NT2/D1 (cell line): ENCODE measurements around the gene FAM78B.

Experiments
- SUZ12 ChIP-seq: IDR thresholded peaks from 2 replicates; pipeline ENCODE4 v1.6.1; 2011; ENCODE audit not compliant: insufficient read length, insufficient read depth; ENCODE audit errors: extremely low read depth
- YY1 ChIP-seq: IDR thresholded peaks from 2 replicates; pipeline ENCODE4 v1.6.1; 2011; ENCODE audit not compliant: insufficient read length, insufficient read depth
- ZNF274 ChIP-seq: IDR thresholded peaks from 2 replicates; pipeline ENCODE4 v1.6.1; 2011; ENCODE audit warnings: mild to moderate bottlenecking, low read depth, low read length

DNA sequence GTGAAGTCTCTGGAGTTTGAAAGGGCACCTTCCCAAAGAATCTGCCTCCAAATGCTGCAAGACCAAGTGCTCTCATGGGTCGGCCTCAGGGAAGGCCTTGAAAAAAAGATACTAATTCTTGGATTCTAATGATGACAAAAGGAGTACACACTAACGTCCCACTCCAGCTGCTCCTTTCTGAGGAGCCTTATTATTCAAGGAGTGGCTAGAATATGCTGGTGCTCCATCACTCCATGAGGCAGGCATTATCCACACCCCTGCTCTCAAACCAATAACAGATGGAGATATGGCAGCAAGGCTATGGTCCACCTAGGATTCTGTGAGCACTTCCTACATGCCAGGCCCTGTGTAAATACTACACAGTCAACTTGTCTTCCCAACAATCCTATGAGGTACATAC is 54.4 kb downstream of the FAM78B start:
- no peak for TF ChIP-seq YY1
- no peak for TF ChIP-seq SUZ12
- no peak for TF ChIP-seq ZNF274
